HG02852 (cell line): ENCODE measurements around the gene HRCT1.
"Not testable (repeated sequence)": the region's sequence is repeated elsewhere in the genome, so short reads cannot be mapped to it uniquely, and the experiment has no call there.

Source experiments
- ATAC-seq: cut with Tn5 transposase; IDR thresholded peaks from one replicate; pipeline ENCODE4 v1.9.1; 2021; ENCODE audit warnings: mild to moderate bottlenecking, moderate library complexity; ENCODE audit not compliant: unreplicated experiment

Gene HRCT1

GRCh38 chr9:35905912-35906679 is at the start of gene HRCT1:
Gene HRCT1, plus strand, starts transcription at chr9:35906202. Its CDS starts 86 bp downstream, at chr9:35906288.
- no peak for ATAC-seq

DNA sequence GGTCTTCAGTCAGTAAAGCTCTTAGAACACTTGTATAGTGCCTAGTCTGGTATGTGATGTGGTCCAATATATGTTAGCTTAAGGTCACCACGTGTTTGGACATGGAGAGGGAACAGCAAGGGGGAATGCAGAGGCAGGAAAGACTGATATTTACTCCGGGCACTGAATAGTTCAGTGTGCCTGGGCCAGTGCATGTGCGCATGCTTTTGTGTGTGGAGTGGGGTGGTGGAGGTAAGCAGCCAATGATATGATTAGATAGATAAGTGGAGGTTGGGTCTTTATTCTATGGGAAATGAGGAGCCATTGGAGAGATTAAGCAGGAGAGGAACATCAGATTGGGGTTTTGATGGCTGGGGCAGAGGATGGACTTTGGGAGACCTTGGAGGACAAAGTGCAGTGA is 49.8 kb upstream of the HRCT1 start:
- no peak for ATAC-seq

- no peak for ATAC-seq
These were observed 49.1 kb upstream of the HRCT1 start for GRCh38 chr9:35856882-35857281.

- ATAC-seq = no peak
These were observed 47.5 kb upstream of the HRCT1 start for GRCh38 chr9:35858458-35858857.

GRCh38 chr9:35859310-35859989 is 46.6 kb upstream of the HRCT1 start:
- no peak for ATAC-seq

GRCh38 chr9:35859990-35860339 is 46.0 kb upstream of the HRCT1 start:
- no peak for ATAC-seq

DNA sequence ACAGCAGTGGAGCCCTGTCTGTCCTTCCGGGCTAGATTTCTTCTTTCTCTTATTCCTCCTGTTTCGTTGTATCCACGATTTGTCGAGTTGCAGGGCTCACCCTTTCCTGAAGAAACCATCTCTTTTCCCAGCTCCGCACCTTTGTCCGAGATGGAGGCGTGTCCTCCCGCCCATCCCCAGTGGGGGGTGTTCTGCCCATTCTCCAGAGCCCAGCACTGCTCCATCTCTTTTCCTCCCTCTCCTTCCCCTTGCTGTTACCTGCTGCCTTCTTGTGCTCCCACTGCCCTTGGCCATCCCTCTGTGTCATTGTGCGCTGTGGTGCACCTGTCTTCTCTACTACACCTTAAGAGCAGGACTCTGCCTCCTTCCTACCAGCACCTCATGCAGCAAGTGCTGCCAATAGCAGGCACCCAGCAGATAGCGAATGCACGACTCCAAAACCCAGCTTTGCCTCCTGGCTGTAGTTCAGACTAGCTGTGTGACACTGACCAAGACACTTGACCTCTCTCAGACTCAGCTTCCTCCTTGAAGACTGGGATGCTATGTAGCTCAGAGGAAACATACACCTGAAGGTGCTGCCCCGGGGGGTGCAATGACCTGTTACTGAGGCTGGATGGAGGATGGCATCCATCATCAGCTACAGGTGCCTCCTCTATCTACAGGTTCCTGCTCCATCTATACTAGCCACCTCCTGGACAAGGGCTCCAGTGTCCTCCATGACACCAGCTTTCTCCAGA is 44.7 kb upstream of the HRCT1 start:
- ATAC-seq = no peak

DNA sequence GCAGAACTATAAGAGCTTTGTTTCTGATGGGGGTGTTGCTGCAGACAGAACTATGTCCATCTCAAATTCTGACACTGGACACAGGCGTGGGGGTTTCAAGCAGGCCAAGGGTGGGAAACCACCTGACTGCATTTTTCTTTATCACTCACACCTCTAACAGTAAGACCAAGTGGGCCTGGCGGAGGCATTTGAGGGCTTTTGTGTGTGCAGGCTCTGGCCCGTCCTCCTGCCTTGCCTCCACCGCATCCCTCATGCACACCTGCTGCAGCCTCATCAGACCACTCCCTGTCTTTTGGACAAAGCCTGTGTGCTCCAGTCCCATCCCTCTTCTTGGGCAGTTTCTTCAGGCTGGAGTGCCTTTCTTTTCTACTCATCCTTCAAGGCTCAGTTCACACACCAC is 43.7 kb upstream of the HRCT1 start:
- ATAC-seq = no peak

DNA sequence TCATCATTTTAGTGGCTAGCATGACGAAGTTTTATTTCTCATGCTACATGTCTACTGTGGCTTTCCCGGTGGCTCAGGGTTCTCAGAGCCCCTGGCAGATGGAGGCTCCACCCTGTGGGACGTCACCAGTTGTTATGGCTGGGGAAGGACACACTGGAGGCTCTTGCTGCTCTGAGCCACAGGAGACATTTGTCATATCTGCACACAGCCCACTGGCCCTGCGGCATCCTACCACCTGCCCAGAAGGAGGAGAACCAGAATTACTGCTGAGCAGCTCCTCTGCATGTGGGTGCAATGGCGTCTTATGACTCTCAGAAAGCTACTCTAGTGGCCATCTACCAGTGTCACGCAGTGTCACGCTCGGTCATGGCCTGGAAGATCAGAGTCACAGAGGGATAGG is 42.4 kb upstream of the HRCT1 start:
- ATAC-seq = no peak

DNA sequence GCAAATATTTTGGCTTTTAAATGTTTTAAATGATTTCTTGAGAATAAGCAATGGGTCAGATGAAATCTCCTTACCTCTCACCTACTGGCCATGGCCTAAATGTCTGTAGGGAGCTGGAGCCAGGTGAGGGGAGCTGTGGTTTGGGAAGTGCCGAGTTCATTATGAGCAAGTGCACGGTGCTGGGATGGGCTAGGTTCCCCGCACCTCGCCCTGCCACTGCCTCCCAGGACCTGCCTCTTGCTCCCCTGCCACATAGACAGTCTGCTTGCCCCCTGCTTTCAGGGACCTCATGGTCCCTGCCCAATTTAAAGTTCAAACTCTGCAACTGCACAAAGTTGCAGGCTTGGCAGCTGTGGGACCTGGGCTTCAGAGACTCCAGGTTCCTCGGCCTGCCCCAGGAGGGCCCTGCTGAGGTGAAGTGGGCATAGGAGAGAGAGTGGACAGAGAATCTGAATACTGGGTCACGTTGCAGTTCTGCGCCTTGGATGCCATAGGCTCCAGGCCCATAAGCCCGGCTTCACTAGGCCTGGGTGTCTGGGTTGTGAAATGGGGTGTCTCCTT is 41.2 kb upstream of the HRCT1 start:
- ATAC-seq = no peak

- ATAC-seq = no peak
These were observed 38.5 kb upstream of the HRCT1 start for GRCh38 chr9:35867538-35867937.

DNA sequence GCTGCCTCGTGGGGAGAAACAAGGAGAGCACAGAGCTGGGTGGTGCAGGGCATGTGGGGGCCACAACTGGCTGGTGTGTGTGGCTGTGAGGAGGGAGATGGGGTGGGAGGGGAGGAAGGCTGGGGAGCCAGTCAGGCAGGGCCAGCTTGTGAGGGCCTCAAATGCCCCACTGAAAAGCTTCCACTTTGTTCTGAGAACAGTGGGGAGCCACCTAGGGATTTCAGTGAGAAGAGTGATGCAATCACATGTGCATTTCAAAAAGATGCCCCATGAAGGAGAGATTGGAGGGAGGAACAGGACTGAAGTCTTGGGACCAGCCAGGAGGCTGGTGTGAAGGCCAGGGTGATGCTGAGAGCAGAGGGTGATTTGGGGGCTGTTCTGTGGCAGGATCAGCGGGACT is 37.1 kb upstream of the HRCT1 start:
- ATAC-seq = no peak

GRCh38 chr9:35869621-35870216 is 36.3 kb upstream of the HRCT1 start:
- ATAC-seq = no peak

DNA sequence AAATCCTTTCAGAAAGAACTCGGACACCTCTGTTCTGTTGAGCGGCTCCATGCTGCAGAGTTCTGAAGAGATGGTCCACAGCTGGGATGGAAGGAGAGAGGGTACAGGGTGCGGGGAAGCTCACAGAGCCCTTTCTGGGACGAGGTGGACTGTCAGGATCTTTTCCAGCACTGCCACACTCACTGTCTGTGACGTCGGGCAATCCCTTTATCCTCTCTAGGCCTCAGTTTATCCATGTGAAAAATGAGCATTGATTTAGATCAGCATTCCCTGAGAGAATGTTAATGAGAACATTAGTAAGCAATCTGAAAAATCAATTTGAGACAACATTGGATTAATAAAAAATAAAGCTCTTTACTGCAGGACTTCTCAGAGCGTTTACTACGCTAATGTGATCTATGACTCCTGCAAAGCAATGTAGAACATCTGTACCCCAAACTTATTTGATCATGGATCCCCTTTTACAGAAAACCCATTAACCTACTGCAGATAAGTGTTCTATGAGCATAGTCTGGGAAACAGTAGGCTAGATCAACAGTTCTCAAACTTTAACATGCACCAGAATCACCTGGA is 35.6 kb upstream of the HRCT1 start, which contains the start of gene OR13J1:
Gene OR13J1, minus strand, starts transcription at position 51 of the 573 bp plus-strand sequence. Its CDS starts 0 bp downstream, at position 51.
- ATAC-seq = no peak

GRCh38 chr9:35871545-35871944 is 34.5 kb upstream of the HRCT1 start:
- no peak for ATAC-seq

- no peak for ATAC-seq
These were observed 33.5 kb upstream of the HRCT1 start for GRCh38 chr9:35872505-35872904.

DNA sequence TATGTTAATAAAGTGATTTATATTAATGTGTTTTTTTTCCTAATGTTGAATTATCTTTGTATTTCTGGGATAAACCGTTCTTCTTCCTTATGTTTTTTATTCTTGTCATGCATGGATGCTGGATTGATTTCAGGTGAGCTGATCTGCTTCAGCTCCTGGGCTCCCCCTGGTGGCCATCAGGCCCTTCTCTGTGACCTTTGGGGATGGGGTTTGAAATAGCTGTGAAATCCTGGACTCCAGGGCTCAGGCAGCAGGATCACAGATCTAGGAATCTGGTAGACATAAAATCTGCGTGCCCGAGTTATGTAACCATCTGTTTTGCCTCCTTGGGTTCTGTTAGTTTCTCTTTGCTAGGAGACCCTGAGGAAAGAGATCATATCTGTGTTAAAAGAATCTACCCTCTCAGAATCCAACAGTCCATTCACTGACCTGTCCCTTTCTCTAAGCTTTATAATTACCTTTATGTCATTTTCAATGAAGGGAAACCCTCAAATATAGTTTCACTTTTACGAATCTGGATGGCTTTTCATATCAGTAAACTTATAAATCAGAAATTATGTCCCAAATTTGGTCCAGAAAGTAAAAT is 23.6 kb upstream of the HRCT1 start:
- no peak for ATAC-seq

- no peak for ATAC-seq
These were observed 23.0 kb upstream of the HRCT1 start for GRCh38 chr9:35882996-35883395.

DNA sequence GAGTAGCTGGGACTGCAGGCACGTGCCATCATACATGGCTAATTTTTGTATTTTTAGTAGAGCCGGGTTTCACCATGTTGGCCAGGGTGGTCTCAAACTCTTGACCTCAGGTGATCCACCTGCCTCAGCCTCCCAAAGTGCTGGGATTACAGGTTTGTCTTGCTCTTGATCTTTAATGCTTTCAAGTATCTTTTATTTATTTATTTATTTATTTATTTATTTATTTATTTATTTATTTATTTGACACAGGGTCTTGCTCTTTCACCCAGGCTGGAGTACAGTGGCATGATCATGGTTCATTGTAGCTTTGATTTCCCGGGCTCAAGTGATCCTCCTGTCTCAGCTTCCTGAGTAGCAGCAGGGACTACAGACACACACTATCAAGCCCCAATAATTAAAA is 21.1 kb upstream of the HRCT1 start:
- ATAC-seq = not testable (repeated sequence)

DNA sequence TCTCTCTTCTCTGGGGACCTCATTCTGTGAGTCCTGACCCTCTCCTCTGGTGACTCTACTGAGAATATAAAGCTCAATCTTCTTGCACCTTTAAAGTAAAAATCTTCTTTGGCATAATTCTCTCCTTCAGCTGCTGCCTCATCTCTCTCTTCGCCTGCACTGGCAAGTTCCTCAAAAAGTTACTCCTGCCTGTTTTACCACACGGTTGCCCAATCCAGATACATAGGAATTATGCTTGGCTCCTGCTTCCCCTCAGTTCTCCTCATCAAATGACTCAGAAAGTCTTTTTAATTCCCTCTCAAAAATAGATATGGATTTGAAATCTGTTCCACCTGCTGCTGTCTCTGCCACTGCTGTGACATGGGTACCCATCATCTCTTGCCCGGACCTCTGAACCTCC is 14.4 kb upstream of the HRCT1 start:
- ATAC-seq = no peak
